Anterior cingulate cortex (tissue), 58 donors: ENCODE data around the gene TRIM51.
A peak's percentile ranks its signal among the peaks of the same experiment; 100 is the strongest.
"Not testable (repeated sequence)": the region's sequence is repeated elsewhere in the genome, so short reads cannot be mapped to it uniquely, and the experiment has no call there.

Experiments
- DNase-seq, 58 donors: peaks; one replicate each; lab custom pipeline; 2025; lab: John Stamatoyannopoulos, UW

Gene TRIM51, protein sequence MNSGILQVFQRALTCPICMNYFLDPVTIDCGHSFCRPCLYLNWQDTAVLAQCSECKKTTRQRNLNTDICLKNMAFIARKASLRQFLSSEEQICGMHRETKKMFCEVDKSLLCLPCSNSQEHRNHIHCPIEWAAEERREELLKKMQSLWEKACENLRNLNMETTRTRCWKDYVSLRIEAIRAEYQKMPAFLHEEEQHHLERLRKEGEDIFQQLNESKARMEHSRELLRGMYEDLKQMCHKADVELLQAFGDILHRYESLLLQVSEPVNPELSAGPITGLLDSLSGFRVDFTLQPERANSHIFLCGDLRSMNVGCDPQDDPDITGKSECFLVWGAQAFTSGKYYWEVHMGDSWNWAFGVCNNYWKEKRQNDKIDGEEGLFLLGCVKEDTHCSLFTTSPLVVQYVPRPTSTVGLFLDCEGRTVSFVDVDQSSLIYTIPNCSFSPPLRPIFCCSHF

DNA sequence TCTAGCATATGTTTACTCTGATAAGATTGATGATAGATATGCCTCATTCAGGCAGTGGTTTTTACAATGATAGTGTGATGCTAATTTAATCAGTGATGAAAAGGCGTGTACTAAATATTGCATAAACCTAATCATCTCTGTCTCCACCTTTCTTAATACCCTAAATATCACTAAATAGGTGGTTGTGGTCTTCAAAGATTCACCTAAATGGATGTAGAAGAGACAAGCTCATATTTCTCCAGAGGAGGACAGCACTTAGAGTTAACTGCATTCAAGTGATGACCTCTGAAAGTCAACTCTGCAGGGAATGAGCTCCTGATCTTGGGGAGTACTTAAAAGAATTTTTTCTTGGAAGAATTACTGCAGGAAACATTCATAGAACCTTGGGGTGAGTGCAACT, at the start of gene TRIM51:
TRIM51 (plus strand) TSS at position 301 of the 400 bp plus-strand sequence. CDS start 2,132 bp downstream, outside the sequence.
- DNase-seq: not testable (repeated sequence)

DNA sequence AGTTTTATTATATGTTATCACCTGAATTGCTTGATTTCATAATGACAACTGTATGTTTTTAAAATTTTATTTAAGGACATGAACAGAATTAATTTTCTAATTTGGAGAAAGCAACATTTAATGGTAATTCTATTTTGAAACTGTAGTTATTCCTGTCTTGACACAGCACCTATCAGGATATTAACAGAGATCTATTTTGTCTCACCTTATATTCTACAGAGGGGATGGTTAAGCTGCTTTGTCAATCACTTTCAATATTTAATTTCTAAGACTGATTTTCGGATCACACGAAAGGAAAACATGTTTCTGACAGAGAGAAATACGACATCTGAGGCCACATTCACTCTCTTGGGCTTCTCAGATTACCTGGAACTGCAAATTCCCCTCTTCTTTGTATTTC, 44.6 kb upstream of the TRIM51 start, which contains the start of gene OR5D16:
OR5D16 (plus strand) TSS at position 301 of the 400 bp plus-strand sequence; CDS start at position 301, 0 bp downstream.
- no peak for DNase-seq

GRCh38 chr11:55847453-55847852, 35.6 kb upstream of the TRIM51 start:
- DNase-seq: no peak

DNA sequence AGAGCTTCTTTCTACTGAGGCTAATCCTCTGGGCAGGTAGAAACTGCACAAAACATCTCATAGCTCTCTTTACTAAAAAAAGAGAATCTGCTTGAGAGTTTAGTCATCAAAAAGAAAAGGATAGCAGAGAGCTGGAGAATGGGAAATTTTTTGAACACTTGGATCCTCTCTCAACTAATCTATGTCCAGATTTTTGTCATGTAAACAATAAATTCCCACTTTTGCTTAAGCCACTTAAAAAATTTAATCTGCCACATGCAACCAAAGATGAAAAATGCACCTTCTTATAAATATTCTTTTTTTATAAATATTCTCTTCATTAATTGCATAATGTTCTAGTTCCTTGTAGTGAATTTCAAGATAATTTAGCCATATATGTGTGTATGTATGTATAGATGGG, 34.1 kb upstream of the TRIM51 start:
- DNase-seq: no peak

GRCh38 chr11:55852141-55852540, 31.0 kb upstream of the TRIM51 start:
- no peak for DNase-seq

DNA sequence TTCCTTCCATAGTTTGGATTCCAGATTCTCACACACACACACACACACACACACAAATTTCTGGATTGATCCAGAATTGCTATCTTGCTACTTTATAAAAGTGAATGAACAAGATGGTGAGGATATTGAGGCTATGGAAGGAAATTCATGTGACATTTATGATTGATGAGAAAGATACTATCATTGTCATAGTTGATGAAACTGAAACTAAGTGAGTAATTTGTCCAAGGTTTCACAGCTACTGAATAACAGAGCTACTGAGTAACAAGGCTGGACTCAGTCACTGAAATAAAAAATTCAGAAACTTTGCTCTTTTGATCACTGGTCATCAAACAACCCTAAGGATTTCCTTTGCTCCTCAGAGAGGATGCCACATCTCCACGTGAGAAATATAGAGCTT, 28.4 kb upstream of the TRIM51 start:
- no peak for DNase-seq

GRCh38 chr11:55867354-55867753, 15.7 kb upstream of the TRIM51 start:
- DNase-seq: not testable (repeated sequence)

DNA sequence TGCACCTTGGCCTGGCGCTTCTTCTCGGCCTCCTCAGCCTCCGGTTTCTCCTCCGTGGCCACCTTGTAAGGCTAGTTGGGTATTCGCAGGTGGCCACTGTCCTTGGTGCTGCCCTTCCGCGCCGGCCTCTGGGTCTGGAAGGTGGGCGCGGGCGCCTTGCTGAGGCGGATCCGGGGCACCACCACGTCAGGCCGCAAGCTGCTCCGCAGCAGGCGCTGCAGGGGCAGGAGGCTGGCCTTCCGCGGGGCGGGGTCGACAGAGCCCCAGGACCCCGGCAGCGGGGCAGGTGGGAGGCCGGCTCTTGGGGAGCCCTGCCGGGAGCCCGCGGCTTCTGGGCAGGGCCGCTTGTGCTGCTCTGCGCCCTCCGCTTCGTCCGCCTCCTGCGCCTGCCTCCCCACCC, 10.4 kb upstream of the TRIM51 start:
- not testable (repeated sequence) for DNase-seq

DNA sequence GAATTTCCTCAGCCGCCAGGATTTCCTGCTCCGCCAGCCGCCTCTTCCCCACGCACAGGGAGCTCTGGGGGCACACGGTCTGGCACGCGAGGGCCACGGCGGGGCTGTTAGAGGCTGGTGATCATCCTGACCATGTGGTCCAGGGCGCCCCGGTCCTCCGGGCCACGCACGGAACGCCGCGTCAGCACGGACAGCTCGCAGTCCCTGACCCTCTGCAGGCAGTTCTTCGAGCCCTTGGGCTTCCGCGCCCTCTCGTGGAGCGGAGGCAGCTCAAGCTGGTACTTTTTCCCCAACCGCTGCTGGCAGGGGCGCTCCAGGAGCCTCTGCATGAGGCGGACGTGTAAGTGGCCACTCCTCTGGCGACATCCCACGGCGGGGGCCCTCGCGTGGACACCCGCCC, 10.0 kb upstream of the TRIM51 start:
- peak in 3 of 58 donors; percentile 3 to 43 (median 22) for DNase-seq

GRCh38 chr11:55884995-55885394, 1.9 kb downstream of the TRIM51 start:
- DNase-seq: not testable (repeated sequence)

DNA sequence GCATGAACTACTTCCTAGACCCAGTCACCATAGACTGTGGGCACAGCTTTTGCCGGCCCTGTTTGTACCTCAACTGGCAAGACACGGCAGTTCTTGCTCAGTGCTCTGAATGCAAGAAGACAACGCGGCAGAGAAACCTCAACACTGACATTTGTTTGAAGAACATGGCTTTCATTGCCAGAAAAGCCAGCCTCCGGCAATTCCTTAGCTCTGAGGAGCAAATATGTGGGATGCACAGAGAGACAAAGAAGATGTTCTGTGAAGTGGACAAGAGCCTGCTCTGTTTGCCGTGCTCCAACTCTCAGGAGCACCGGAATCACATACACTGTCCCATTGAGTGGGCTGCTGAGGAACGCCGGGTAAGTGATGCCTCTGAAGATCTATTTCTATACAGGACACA, 2.4 kb downstream of the TRIM51 start:
- not testable (repeated sequence) for DNase-seq

GRCh38 chr11:55895216-55895615, 12.1 kb downstream of the TRIM51 start:
- no peak for DNase-seq

- no peak for DNase-seq
These were observed 19.2 kb downstream of the TRIM51 start for GRCh38 chr11:55902308-55902707.

GRCh38 chr11:55914482-55914881, 31.4 kb downstream of the TRIM51 start, which contains the start of gene OR5W2:
OR5W2 (minus strand) TSS chr11:55914582; CDS start chr11:55914582, 0 bp downstream.
- no peak for DNase-seq

GRCh38 chr11:55920537-55920936, 37.4 kb downstream of the TRIM51 start:
- peak in 1 of 58 donors; percentile 2 for DNase-seq

DNA sequence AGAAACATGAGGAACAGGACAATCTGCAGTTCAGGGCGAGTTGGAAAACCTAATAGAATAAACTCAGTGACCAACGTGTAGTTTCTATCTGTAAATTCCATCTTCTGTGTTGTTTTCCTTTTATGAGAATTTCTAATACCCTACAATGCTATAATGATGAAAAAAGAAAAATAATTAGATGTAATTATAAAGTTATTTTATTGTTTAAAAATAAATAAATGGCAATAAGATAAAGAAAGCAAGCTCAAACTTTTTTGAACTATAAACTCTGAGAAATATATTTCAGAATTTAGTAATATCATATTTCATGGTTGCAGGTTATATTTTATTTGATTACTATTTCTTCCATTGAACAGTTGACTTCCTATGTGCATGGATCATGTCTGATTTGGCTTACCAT, 53.2 kb downstream of the TRIM51 start, which contains the start of gene OR5I1:
OR5I1 (minus strand) TSS at position 101 of the 400 bp plus-strand sequence; CDS start at position 101, 0 bp downstream.
- no peak for DNase-seq
